HG03064 (cell line): ENCODE measurements around the gene HPCA.

Experiments used
- ATAC-seq: cut with Tn5 transposase; IDR thresholded peaks from one replicate; pipeline ENCODE4 v1.9.1; 2021; ENCODE audit warnings: low read depth; ENCODE audit not compliant: unreplicated experiment

HPCA gene

DNA sequence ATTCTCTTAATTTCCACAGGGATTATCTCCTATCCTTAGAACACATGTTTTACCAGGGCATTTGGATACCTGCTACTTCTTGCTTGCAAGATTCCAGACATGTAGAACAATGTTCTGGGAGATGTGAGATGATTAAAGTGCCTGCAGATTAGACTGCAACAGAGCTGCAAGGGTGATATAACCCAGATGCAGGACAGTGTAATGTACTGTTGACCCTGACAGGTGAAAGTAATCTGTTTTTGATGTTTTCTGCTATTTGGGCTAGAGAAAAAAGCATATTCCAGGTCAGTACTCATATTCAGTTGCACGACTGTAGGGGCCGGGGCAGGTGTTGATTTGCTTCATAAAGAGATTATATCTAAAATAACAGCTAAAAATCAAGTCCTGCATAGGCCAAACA lies 42.0 kb downstream of the HPCA start:
- ATAC-seq, result no peak

DNA sequence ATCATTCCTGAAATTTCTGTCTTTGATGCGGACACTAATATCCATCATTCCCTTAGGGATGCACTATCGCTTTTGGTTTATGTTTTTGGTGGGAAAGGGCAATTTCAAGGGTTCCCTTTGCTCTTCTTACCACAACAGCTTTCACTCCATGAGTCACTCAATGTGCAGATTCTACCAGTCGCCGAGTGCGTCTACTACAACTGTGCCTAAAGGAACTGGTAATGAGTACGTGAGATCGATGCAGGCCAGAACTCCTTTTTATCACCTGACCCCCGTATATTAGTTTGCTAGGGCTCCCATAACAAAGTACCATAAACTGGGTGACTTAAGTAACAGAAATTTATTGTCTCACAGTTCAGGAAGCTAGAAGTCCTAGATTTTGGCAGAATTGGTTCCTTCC lies 42.4 kb downstream of the HPCA start:
- no peak for ATAC-seq

DNA sequence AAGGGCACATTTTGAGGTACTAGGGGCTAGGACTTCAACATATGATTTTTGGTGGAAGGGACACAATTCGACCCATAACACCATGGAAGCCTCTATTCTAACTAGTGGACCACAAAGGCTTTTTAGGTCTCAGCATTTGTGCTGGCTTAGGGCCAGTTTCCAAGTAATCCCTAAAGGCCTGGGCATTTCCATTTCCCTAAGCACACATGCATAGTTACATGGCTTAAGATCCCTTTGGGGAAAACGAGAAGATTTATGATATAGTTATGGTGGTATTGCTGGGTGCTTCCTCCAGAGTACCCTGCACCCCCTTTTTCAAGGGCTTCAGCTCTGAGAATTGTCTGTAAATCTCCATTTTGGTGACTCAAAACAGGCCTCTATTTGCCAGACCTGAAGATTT lies 43.1 kb downstream of the HPCA start:
- no peak for ATAC-seq

DNA sequence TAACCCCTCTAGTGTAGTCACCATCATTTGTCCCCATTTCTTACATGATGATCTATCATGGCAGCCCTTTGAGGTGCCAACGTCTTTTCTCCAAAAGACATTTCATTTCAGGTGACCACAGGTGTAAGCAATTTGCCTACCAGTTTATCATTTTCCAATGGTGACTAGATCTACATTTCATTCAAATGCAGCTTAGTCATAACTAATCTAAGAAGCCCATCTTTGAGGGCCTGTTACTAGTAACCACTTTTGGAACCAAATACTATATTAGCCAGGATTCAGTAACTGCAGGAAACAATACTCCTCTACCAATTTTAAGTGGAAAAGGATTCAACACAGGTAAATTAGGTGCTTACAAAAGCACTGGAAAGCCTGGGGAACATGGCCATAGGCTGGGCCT lies 45.5 kb downstream of the HPCA start:
- ATAC-seq, result no peak

DNA sequence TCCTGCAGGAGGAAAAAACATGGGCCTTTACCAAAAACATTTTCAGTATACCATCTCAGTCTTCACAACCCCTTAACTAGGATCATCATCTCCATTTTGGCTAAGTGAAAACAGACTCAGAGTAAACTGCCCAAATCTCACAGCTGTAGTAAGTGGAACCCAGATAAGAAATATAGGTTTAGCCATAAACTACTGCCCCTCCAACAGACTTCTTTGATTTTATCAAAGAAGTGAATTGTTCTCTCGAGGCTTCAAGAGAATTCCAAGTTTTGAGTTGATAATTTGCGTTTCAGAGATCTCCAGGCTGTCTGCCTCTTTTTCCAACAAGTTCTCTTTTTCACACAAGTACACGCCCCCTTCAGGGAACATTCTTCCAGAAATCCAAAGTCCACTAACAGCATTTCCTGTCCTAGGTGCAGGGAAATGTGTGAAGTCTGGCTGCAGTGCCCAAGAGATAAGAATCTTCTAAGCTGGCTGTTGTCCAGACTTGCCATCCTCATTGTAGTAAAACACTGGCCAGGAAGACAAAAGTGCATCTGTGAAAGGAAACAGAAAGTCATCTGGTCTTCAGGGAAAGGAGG lies 47.5 kb downstream of the HPCA start:
- no peak for ATAC-seq

DNA sequence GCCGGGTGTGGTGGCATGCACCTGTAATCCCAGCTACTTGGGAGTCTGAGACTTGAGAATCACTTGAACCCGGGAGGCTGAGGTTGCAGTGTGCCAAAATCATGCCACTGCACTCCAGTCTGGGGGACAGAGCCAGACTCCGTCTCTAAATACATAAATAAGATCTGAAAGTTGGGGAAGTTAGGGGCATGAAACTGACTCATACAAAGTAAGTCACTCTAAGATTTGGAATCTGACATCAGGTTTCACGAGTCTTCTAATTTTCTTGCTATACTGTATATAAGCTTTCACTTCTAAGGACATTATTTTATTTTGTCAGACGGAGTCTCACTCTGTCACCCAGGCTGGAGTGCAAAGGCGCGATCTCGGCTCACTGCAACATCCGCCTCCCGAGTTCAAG lies 48.2 kb downstream of the HPCA start:
- no peak for ATAC-seq

DNA sequence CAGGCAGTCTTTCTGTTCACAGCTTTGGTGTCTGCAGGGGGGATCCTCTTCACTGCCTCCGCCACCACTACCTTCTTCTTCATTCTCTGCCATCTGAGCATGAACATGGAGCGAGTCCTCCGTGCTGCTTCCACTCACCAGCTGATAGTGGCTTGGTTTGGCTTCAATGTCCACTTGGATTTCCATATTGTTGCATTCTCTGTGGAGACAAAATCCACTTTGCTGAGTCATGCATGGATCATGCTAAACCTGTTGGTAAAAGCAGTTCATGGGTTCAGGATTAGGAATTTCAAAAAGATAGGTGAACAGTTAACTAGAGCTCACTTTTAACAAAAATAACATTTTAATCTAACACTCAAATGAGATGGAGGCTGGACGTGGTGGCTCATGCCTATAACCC lies 50.8 kb downstream of the HPCA start:
- ATAC-seq, result no peak

DNA sequence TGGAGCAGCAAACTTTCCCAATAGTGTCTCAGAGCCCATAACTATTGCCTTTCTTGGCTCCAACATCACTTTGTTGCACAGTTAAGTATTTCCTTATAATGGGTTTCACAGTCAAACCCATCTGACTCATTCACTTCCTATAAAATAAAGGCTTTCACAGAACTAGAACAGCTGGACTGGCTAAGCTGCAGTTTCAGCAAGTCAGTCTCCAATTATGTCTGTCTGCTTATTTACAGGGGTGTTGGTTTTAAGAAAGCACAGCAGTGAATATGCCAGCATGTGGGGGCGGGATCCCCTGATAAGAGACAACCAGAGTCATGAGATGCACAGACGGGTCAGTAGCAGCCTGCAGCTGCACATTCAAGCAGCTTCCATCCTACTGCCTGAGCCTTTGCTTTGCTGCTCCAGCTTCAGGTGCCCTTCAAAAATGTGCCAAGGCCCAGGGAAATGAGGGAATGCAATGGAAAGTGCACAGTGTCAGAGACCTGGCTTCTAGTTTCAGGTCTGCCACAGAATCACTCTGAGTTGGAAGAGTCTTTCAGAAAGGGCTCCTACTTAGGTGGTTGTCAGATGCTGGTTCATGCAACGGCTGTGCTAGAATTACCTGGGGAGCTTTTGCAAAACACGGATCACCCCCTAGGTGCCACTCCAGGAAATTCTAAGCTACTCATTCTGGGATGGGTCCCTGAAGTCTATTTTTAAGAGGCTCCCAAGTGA lies 53.5 kb downstream of the HPCA start:
- no peak for ATAC-seq

DNA sequence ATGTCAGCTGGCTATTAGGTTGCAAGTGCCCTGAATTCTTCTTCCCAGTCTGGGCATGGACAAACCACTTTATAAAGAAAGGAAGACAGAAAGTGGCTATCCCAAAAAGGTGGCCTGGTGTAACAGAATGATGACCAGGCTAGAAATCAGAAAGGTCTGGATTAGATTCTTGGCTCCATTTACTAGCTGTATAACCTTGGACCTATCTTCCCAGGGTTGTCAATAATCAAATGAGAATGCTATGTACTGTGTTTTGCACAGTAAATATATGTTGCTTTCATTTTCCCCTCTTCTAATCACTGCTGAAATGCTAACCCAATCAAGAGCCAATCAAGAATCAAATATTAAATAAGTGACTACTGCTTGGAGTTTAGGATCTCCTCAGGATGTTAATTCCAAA lies 57.9 kb downstream of the HPCA start:
- ATAC-seq, result no peak
